Natural killer cell (primary cell): ENCODE measurements around the gene FOXA3. TPM values are rescaled to one million over a fixed set of nuclear protein-coding genes. Genes with fewer than 3 reads are reported as not detected.

Source experiments
- ATAC-seq, 3 donors: fragments of 150-1000 bp in 2 of 3; fragments of 200-7000 bp in 1 of 3; cut with Tn5 transposase; 1 replicate in 1 of 3; 2 replicates in 2 of 3; pipeline ENCODE4 v1.10.0; 2021; ENCODE audit warnings: mild to moderate bottlenecking in 2 of 3, moderate library complexity in 2 of 3
- DNase-seq, 2 donors: peaks; one replicate each; pipeline versions ENCODE4 v3.0.0 to v3.0.0-alpha.2; 2013 to 2021; ENCODE audit warnings: mixed read lengths in 1 of 2
- H3K27ac ChIP-seq: one replicate; pipeline ENCODE4 v1.5.1; 2013; ENCODE audit warnings: mild to moderate bottlenecking, low read length
- H3K27me3 ChIP-seq: one replicate; pipeline ENCODE4 v1.6.1; 2013; ENCODE audit warnings: low read length; ENCODE audit not compliant: control insufficient read depth, insufficient read depth
- H3K36me3 ChIP-seq: one replicate; pipeline ENCODE4 v1.6.1; 2013; ENCODE audit warnings: low read length; ENCODE audit not compliant: control insufficient read depth, insufficient read depth
- H3K4me1 ChIP-seq: one replicate; pipeline ENCODE4 v1.6.1; 2013; ENCODE audit warnings: low read length; ENCODE audit not compliant: control insufficient read depth, insufficient read depth
- H3K4me3 ChIP-seq: one replicate; pipeline ENCODE4 v1.5.1; 2013; ENCODE audit warnings: low read length
- H3K9me3 ChIP-seq: one replicate; pipeline ENCODE4 v1.6.1; 2013; ENCODE audit warnings: low read length; ENCODE audit not compliant: control insufficient read depth, insufficient read depth
- H3K27ac Mint-ChIP-seq, 2 donors: one replicate each; pipeline ENCODE4 v1.8.0; 2022; ENCODE audit warnings: mild to moderate bottlenecking in 2 of 2, mixed read lengths in 2 of 2, moderate library complexity in 1 of 2
- H3K27me3 Mint-ChIP-seq, 2 donors: one replicate each; pipeline ENCODE4 v1.8.0; 2022; ENCODE audit warnings: low read depth in 2 of 2, mixed read lengths in 2 of 2
- H3K36me3 Mint-ChIP-seq: one replicate; pipeline ENCODE4 v1.8.0; 2022; ENCODE audit warnings: mixed read lengths
- H3K4me1 Mint-ChIP-seq, 2 donors: one replicate each; pipeline ENCODE4 v1.8.0; 2022; ENCODE audit warnings: mixed read lengths in 2 of 2
- H3K4me3 Mint-ChIP-seq: one replicate; pipeline ENCODE4 v1.8.0; 2022; ENCODE audit warnings: mild to moderate bottlenecking, moderate library complexity, mixed read lengths
- H3K9me3 Mint-ChIP-seq, 2 donors: one replicate each; pipeline ENCODE4 v1.8.0; 2022; ENCODE audit warnings: mixed read lengths in 2 of 2
- CTCF ChIP-seq: fragments of 200-600 bp; IDR thresholded peaks from one replicate; pipeline ENCODE4 v1.8.0; 2022; ENCODE audit warnings: antibody characterized with exemption
- WGBS: methylation state at CpG from one replicate; pipeline ENCODE4 v1.1.7; 2013; ENCODE audit warnings: missing lambda C conversion rate; ENCODE audit not compliant: insufficient coverage; 5-methylcytosine and 5-hydroxymethylcytosine counted together
- intact Hi-C: fragments of 100-400 bp; cut with micrococcal nuclease; formaldehyde crosslinking; loops from one replicate; pipeline ENCODE4 v1.14.2; 2022
- total RNA-seq, 4 donors: library from RNA; stranded (reverse); fragments of 120-200 nt in 1 of 4; gene quantifications; one replicate each; pipeline versions ENCODE4 v1.2.3 to v1.2.4, GENCODE V29; 2013 to 2022

Gene FOXA3
- total RNA-seq, 3 donors from 2014 or later (not counting 1 experiment from before 2014, with no cell fraction given), result not detected

DNA sequence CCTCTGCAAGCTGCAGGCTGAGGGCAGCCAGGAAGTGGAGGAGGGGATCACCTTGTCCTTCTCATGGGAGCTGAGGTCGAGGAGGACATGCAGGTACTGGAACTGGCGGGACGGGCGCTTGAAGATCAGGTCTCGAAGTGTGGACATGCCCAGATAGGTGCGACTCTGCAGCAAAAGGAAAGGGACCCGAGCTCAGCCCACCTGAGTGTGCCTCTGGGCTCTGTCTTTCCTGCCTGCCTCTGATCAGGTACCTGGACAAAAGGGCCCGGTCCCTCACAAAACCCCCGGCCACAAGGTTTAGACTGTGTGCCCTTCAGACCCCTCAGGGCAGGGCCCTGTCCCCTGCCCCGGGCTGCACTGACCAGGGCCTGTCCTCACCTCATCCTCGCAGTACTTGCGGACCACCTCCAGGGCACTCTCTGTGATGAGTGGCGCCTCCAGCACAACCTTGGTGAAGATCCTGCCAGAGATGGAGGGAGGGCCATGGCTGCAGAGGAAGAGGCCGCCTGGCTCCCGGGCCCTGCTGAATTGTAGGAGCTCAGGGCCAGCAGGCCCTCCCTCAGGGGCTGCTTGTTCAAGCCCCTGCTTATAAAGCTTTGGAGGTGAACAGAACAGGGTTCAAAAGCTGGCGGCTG lies 36.5 kb upstream of the FOXA3 start:
- DNase-seq (no peak), ATAC-seq (no peak)
- H3K9me3 ChIP-seq, result no peaks in the 10 kb centered on the region
- H3K4me1 Mint-ChIP-seq, result no peaks in the 10 kb centered on the region
- no peaks in the 10 kb centered on the region for H3K27me3 ChIP-seq
- intact Hi-C loops, result no loop called here
- H3K27ac Mint-ChIP-seq, result no peak overlapping the region
- no peaks in the 10 kb centered on the region for H3K27me3 Mint-ChIP-seq
- no peak overlapping the region for H3K27ac ChIP-seq
- H3K9me3 Mint-ChIP-seq, result no peaks in the 10 kb centered on the region
- H3K36me3 ChIP-seq, result peaks cover 88% of the 10 kb centered on the region
- 94% methylated on average over 16 of the region's 16 CpGs for WGBS
- no peaks in the 10 kb centered on the region for H3K36me3 Mint-ChIP-seq
- no peak overlapping the region for H3K4me3 Mint-ChIP-seq
- TF ChIP-seq CTCF, result no peak
- no peaks in the 10 kb centered on the region for H3K4me1 ChIP-seq
- no peak overlapping the region for H3K4me3 ChIP-seq

DNA sequence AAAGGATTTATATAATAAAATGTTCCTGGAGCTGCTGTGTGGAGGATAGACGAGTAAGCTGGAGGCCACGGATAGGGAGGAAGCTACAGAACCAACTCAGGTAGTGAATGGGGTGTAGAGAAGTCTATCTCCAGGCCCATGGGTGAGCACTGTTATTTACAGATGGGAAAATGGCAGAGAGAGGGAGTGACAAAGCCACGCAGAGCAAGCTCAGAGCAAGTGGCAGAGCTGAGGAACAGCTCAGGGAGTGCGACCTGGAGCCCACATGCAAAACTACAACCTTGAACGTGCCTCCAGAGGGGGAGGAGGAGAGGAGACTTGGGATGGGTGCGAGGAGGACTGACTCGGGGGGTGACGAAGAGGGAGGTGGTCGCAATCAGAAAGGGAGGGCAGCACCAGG lies 35.6 kb upstream of the FOXA3 start:
- no peaks in the 10 kb centered on the region for H3K9me3 Mint-ChIP-seq
- no peaks in the 10 kb centered on the region for H3K27me3 Mint-ChIP-seq
- Histone ChIP-seq H3K27ac (no peak overlapping the region), H3K9me3 (no peaks in the 10 kb centered on the region), H3K36me3 (peaks cover 87% of the 10 kb centered on the region), H3K27me3 (no peaks in the 10 kb centered on the region), H3K4me1 (no peaks in the 10 kb centered on the region), H3K4me3 (no peak overlapping the region)
- DNase-seq (no peak), ATAC-seq (no peak)
- WGBS, result 95% methylated on average over 9 of the region's 9 CpGs
- intact Hi-C loops, result no loop called here
- no peaks in the 10 kb centered on the region for H3K36me3 Mint-ChIP-seq
- no peaks in the 10 kb centered on the region for H3K4me1 Mint-ChIP-seq
- H3K4me3 Mint-ChIP-seq, result no peak overlapping the region
- no peak overlapping the region for H3K27ac Mint-ChIP-seq
- TF ChIP-seq CTCF, result no peak

DNA sequence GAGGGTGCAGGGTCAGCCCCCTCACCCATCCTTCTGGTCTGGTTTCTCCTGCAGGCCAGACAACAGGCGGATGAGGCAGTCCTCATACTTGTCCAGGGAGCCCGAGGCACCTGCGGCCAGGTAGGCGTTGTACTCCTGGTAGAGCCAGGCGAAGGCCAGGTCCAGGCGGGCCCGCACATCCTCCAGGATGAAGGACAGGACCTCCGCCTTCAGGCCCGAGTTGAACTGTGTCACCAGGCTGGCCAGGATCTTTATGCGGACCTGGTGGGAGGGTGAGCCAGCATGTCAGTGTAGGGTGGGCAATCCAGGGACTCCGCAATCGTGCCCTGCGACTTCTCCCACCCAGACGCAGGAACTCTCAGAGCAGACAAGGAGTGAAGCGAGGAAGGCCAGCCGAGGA lies 35.2 kb upstream of the FOXA3 start:
- H3K27me3 ChIP-seq, result no peaks in the 10 kb centered on the region
- H3K9me3 Mint-ChIP-seq, result no peaks in the 10 kb centered on the region
- no peak overlapping the region for H3K4me3 Mint-ChIP-seq
- no peak for TF ChIP-seq CTCF
- H3K4me1 Mint-ChIP-seq, result no peaks in the 10 kb centered on the region
- H3K36me3 Mint-ChIP-seq, result no peaks in the 10 kb centered on the region
- no peak for ATAC-seq
- no peak overlapping the region for H3K4me3 ChIP-seq
- H3K9me3 ChIP-seq, result no peaks in the 10 kb centered on the region
- no peak for DNase-seq
- peaks cover 89% of the 10 kb centered on the region for H3K36me3 ChIP-seq
- no peaks in the 10 kb centered on the region for H3K4me1 ChIP-seq
- H3K27ac Mint-ChIP-seq, result no peak overlapping the region
- H3K27me3 Mint-ChIP-seq, result no peaks in the 10 kb centered on the region
- intact Hi-C loops, result no loop called here
- WGBS, result 98% methylated on average over 16 of the region's 16 CpGs
- H3K27ac ChIP-seq, result no peak overlapping the region

DNA sequence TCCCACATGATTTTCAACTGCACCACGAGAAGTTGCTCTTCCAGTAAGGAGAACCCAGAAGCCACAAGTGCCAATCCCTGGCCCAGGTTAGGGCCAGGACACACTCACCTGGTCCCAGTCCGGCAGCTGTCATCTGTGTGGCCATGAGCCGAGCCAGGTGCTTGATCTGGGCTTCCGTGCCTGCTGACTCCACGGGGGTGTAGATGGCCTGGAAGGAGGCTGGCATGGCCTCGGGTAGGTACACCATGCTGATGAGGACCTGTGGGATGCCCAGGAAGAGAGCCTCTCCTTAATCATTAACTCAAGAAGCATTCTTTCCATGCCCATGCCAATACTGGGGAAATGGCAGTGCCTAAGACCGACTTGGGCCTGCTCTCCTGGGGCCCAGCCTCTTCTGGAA lies 29.2 kb upstream of the FOXA3 start:
- no peak overlapping the region for H3K4me3 ChIP-seq
- Mint-ChIP-seq H3K27ac (no peak overlapping the region), H3K9me3 (no peaks in the 10 kb centered on the region), H3K4me1 (no peaks in the 10 kb centered on the region), H3K27me3 (no peaks in the 10 kb centered on the region), H3K4me3 (no peak overlapping the region), H3K36me3 (peaks cover 15% of the 10 kb centered on the region)
- no peak overlapping the region for H3K27ac ChIP-seq
- intact Hi-C loops, result no loop called here
- ATAC-seq, result no peak
- DNase-seq, result no peak
- H3K36me3 ChIP-seq, result peaks cover 79% of the 10 kb centered on the region
- 96% methylated on average over 7 of the region's 7 CpGs for whole genome bisulfite sequencing
- H3K4me1 ChIP-seq, result no peaks in the 10 kb centered on the region
- no peaks in the 10 kb centered on the region for H3K9me3 ChIP-seq
- no peaks in the 10 kb centered on the region for H3K27me3 ChIP-seq
- TF ChIP-seq CTCF, result no peak
